BJ (cell line): ENCODE results near the gene TSGA10. TPM values are rescaled to one million over a fixed set of nuclear protein-coding genes. Genes with fewer than 3 reads are reported as not detected.
"Not testable (repeated sequence)": the region's sequence is repeated elsewhere in the genome, so short reads cannot be mapped to it uniquely, and the experiment has no call there.

Experiments
- CTCF ChIA-PET: fragments of 350-600 bp; formaldehyde crosslinking; extraction: SDS; loops from one replicate; lab custom pipeline; 2021; ENCODE audit warnings: antibody characterized with exemption, inconsistent platforms; lab: Yijun Ruan, JAX
- POLR2A ChIA-PET: fragments of 300-600 bp; sonication (Branson Sonifier 250); formaldehyde crosslinking; extraction: SDS; loops from one replicate; lab custom pipeline; 2021; ENCODE audit warnings: antibody characterized with exemption; lab: Charles Lee
- DNase-seq: peaks from one replicate; pipeline ENCODE4 v3.0.0-alpha.2; 2011; ENCODE audit warnings: low read depth
- H3K27me3 ChIP-seq: 2 replicates; pipeline ENCODE4 v1.6.0; 2011; ENCODE audit warnings: low read length; ENCODE audit not compliant: control insufficient read depth, insufficient read depth
- H3K36me3 ChIP-seq: 2 replicates; pipeline ENCODE4 v1.5.1; 2011; ENCODE audit warnings: low read length; ENCODE audit not compliant: control insufficient read depth, insufficient read depth
- H3K4me3 ChIP-seq: 2 replicates; pipeline ENCODE4 v1.5.1; 2011; ENCODE audit warnings: low read depth, mild to moderate bottlenecking, control low read depth, low read length
- CTCF ChIP-seq: IDR thresholded peaks from 2 replicates; pipeline ENCODE4 v1.5.1; 2011; ENCODE audit warnings: low read depth, mild to moderate bottlenecking, control low read depth, inconsistent platforms, low read length, moderate library complexity; ENCODE audit not compliant: insufficient read depth
- polyA plus RNA-seq: library from polyadenylated mRNA; depleted of rRNA; stranded (reverse); fragments of >200 nt; gene quantifications from 2 replicates; pipeline ENCODE4 v1.2.3, GENCODE V29; 2011

The TSGA10 gene
- polyA plus RNA-seq, 1 experiment: 0.42 TPM

- TF ChIP-seq CTCF: no peak
- H3K27me3 ChIP-seq: no peaks in the 10 kb centered on the region
- H3K4me3 ChIP-seq: no peak overlapping the region
- H3K36me3 ChIP-seq: no peaks in the 10 kb centered on the region
- ChIA-PET POLR2A (no interaction called here), CTCF (interaction anchor here (0.6 kb wide), 1 partner anchor 68 kb away, joined by 4 read pairs; no protein-coding TSS in a partner anchor)
- no peak for DNase-seq
These were observed 154.0 kb downstream of the TSGA10 start for GRCh38 chr2:99000708-99001107.

GRCh38 chr2:98988695-98989094 lies 166.0 kb downstream of the TSGA10 start:
- POLR2A ChIA-PET, H3K36me3 ChIP-seq, H3K27me3 ChIP-seq, CTCF ChIA-PET, H3K4me3 ChIP-seq, DNase-seq: not testable (repeated sequence)

GRCh38 chr2:98985905-98986666 lies 168.7 kb downstream of the TSGA10 start:
- no peak for DNase-seq
- H3K36me3 ChIP-seq: no peaks in the 10 kb centered on the region
- H3K4me3 ChIP-seq: no peak overlapping the region
- POLR2A ChIA-PET: no interaction called here
- CTCF ChIA-PET: no interaction called here
- TF ChIP-seq CTCF: no peak
- H3K27me3 ChIP-seq: no peaks in the 10 kb centered on the region

GRCh38 chr2:98975611-98976010 lies 179.1 kb downstream of the TSGA10 start:
- no peak for DNase-seq
- Histone ChIP-seq H3K36me3 (no peaks in the 10 kb centered on the region), H3K27me3 (no peaks in the 10 kb centered on the region), H3K4me3 (no peak overlapping the region)
- TF ChIP-seq CTCF: no peak
- CTCF ChIA-PET: no interaction called here
- POLR2A ChIA-PET: no interaction called here

GRCh38 chr2:98972582-98973167 lies 182.1 kb downstream of the TSGA10 start:
- ChIA-PET CTCF (interaction anchor here (0.6 kb wide), 1 partner anchor 23 kb away, joined by 3 read pairs; no protein-coding TSS in a partner anchor), POLR2A (no interaction called here)
- DNase-seq: no peak
- TF ChIP-seq CTCF: no peak
- Histone ChIP-seq H3K36me3 (no peaks in the 10 kb centered on the region), H3K4me3 (no peak overlapping the region), H3K27me3 (no peaks in the 10 kb centered on the region)
